NB4 (cell line): ENCODE results near the gene LBHD1.

Source experiments
- DNase-seq: peaks from one replicate; pipeline ENCODE4 v3.0.0; 2010; ENCODE audit warnings: low read depth
- H3K4me3 ChIP-seq: one replicate; pipeline ENCODE4 v1.5.1; 2011; ENCODE audit warnings: mild to moderate bottlenecking, low read depth, low read length, moderate library complexity
- MYC ChIP-seq: IDR thresholded peaks from 2 replicates; pipeline ENCODE4 v1.6.1; 2011; ENCODE audit warnings: low read depth, low read length
- POLR2A ChIP-seq: IDR thresholded peaks from 2 replicates; pipeline ENCODE4 v1.6.1; 2011; ENCODE audit warnings: mild to moderate bottlenecking; ENCODE audit not compliant: insufficient read length; ENCODE audit errors: extremely low read depth
- TF ChIP-seq, protein P1 (sequence below): IDR thresholded peaks from 2 replicates; pipeline ENCODE4 v1.6.1; 2011; ENCODE audit warnings: low read depth, low read length
- TF ChIP-seq, protein P2 (sequence below): IDR thresholded peaks from one replicate; pipeline ENCODE4 v1.5.1; 2012; ENCODE audit warnings: low read depth, low read length

The LBHD1 gene

DNA sequence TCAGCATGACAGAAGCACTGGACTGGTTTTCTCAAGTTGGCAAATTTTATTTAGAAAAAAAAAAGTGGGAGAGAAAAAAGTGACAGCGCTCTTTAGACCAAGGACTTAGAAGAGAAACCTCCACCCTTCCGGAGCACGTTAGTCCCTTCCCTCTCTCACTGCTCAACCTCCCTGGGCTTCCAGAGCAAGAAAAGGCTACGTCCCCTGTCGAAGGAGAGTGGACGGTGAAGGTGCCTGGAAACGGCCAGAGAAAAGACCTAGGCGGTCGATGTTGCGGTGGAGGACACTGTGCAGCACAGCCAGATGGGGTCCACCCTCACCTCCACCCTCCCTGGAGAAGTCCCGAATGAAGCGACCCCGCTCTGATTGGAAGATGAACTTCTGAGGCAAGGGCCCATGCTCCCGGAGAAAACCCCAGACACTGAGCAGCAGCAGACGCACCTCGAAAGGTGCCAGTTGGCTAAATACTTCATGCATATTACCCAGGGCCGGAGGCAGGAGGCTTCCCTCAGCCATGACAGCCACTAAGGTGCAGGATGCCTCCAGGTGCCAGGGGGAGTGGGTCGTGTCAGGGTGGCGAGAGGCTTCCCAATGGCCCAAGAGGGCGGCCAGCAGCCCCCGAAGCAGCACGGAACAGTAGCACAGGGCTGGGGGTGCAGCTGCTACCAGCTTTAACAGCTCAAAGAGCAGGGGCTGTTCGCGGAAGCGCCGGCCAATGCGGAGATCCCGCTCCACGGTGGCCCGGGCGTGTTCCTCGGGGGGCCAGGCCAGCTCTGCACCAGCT lies 25.1 kb downstream of the LBHD1 start:
- DNase-seq: no peak
- TF ChIP-seq POLR2A (no peak), MYC (no peak)
- TF ChIP-seq, protein P1, sequence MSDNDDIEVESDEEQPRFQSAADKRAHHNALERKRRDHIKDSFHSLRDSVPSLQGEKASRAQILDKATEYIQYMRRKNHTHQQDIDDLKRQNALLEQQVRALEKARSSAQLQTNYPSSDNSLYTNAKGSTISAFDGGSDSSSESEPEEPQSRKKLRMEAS: no peak
- TF ChIP-seq, protein P2, sequence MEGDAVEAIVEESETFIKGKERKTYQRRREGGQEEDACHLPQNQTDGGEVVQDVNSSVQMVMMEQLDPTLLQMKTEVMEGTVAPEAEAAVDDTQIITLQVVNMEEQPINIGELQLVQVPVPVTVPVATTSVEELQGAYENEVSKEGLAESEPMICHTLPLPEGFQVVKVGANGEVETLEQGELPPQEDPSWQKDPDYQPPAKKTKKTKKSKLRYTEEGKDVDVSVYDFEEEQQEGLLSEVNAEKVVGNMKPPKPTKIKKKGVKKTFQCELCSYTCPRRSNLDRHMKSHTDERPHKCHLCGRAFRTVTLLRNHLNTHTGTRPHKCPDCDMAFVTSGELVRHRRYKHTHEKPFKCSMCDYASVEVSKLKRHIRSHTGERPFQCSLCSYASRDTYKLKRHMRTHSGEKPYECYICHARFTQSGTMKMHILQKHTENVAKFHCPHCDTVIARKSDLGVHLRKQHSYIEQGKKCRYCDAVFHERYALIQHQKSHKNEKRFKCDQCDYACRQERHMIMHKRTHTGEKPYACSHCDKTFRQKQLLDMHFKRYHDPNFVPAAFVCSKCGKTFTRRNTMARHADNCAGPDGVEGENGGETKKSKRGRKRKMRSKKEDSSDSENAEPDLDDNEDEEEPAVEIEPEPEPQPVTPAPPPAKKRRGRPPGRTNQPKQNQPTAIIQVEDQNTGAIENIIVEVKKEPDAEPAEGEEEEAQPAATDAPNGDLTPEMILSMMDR: no peak
- peak overlapping the region; percentile 25 for H3K4me3 ChIP-seq

DNA sequence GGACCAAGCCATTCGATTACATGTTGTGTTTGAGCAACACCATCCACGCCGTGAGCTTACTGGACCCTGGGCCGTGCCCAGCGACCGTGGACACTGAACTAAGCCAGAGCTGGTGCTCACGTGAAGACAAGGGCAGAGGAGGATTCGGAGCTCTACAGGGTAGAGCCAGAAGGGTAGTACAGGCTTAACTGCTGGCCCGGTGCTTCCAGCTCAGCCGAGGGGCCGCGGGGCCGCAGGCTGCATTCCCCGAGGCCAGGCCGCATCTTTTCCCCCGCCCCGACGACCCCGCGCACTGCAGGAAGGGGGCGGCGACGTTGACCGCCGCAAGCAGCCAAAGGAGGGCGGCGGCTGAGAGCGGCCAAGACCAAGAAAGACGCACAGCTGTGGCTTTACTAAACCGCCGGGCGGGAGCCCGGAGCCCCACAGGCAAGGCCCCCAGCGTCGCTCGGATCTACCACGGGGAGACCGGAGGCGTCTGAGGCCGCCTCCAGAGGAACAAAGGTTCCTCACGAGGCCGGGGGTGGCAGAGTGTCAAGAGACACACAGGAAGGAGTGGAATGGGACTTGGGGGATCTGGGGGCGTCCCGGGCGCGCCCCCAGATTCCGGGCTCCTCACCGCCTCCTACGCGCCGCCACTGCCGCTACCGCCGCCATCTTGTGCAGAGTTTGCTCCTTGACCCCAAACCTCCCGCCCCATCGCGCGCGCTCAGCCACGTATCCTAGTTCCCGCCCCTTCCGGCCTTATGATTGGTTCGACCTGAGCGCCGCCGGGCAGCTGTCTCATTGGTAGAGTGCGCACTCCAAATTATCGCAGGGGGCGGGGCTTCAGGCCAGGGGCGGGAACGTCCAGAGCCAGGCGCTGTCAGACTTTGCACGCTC lies 25.9 kb downstream of the LBHD1 start, which contains the start of gene GANAB:
Gene GANAB, minus strand, starts transcription at position 668 of the 879 bp plus-strand sequence. Its CDS starts 14 bp downstream, at position 654.
- DNase-seq: peak; percentile 99
- peak within 1 kb of the TSS; percentile 96 for H3K4me3 ChIP-seq
- TF ChIP-seq, protein P2: no peak
- TF ChIP-seq, protein P1: peak; percentile 62
- TF ChIP-seq POLR2A (peak; percentile 94), MYC (peak; percentile 68; the same call in 1 of the 2 replicates)

DNA sequence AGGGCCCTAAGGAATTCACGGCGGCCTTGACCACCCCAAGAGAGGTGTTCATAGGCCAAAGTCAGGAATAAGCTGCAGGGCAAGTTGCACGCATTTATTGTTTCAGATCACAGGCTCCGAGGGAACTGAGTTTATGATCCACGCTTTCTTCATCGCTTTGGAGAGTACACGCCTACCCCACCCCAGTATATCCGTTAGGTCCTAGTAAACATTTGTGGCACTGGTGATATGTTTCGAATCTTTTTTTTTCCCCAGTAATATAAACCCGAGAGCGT lies 26.5 kb downstream of the LBHD1 start:
- peak overlapping the region; percentile 96 for H3K4me3 ChIP-seq
- DNase-seq: peak; percentile 35
- TF ChIP-seq, protein P2: no peak
- TF ChIP-seq, protein P1: 0 out of 2 replicates have a peak, but pooled peaks have one; percentile 5

DNA sequence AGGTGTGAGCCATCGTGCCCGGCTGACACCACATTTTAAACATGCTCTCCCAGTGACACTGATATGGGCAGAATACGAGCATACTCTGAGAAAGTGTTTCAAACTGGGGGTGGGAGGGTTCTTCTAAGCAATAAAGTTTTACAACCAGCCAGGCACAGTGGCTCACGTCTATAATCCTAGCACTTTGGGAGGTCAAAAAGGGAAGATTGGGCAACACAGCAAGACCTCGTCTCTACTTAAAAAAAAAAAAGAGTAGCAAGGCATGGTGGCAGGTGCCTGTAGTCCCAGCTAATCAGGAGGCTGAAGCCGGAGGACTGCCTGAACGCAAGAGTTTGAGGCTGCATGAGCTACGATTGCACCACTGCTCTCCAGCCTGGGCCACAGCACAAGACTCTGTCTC lies 27.8 kb downstream of the LBHD1 start:
- TF ChIP-seq, protein P2: no peak
- no peak for TF ChIP-seq MYC
- TF ChIP-seq POLR2A: no peak
- TF ChIP-seq, protein P1: no peak
- peak; percentile 51 for DNase-seq
- peak overlapping the region; percentile 29 for H3K4me3 ChIP-seq

DNA sequence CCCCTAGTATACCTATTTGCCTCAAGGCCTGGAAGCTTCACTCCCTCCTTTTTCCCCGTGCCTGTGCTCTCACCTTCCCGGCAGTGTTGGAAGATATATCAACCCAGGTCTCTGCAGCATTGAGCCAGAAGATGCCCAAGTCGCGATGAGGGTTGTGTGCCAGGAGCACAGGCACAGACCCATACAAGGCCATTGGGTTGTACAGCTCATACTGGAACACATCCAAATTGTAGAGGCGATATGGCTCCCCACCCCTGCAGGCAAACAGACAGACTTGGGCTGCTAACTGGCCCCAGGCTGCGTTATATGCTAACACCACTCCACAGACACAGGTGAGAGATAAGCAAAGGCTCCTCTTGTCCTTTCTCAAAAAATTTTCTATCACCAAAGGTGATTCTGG lies 39.6 kb downstream of the LBHD1 start:
- no peak for DNase-seq
- no peak for TF ChIP-seq POLR2A
- no peak for TF ChIP-seq MYC
- TF ChIP-seq, protein P1: no peak
- TF ChIP-seq, protein P2: no peak
- no peak overlapping the region for H3K4me3 ChIP-seq
